ENCODE data around the gene RBM20. TPM values are rescaled to one million over a fixed set of nuclear protein-coding genes. Genes with fewer than 3 reads are reported as not detected.

The RBM20 gene
- polyA plus RNA-seq, 3 donors = not detected

GRCh38 chr10:110811791-110812581, 167.8 kb downstream of the RBM20 start:
- no peaks in the 10 kb centered on the region for H3K36me3 ChIP-seq (replicated peaks in 1 of 2; ENCODE audit: control insufficient read depth in 1 of 2, insufficient read depth in 2 of 2, low read length in 2 of 2)
- no peaks in the 10 kb centered on the region for H3K4me1 Mint-ChIP-seq
- no peak overlapping the region for H3K9ac ChIP-seq (ENCODE audit: insufficient read depth, low read length, poor library complexity, severe bottlenecking)
- no peak overlapping the region for H3K4me3 Mint-ChIP-seq
- H2AFZ ChIP-seq (ENCODE audit: insufficient read depth, low read depth, low read length, poor library complexity, severe bottlenecking) = no peak overlapping the region
- no peaks in the 10 kb centered on the region for H3K9me3 Mint-ChIP-seq
- no peak for DNase-seq
- no peaks in the 10 kb centered on the region for H3K4me1 ChIP-seq (ENCODE audit: control insufficient read depth in 1 of 2, insufficient read depth in 2 of 2, low read length in 2 of 2)
- H3K27me3 ChIP-seq (ENCODE audit: control insufficient read depth in 2 of 2, insufficient read depth in 2 of 2, low read length in 2 of 2) = no peaks in the 10 kb centered on the region
- no peak overlapping the region for H3K27ac Mint-ChIP-seq
- WGBS (ENCODE audit: insufficient coverage) = 98% methylated on average over 16 of the region's 23 CpGs
- no peaks in the 10 kb centered on the region for H3K9me3 ChIP-seq (replicated peaks in 1 of 2; ENCODE audit: control insufficient read depth in 1 of 2, insufficient read depth in 1 of 2, low read length in 2 of 2)
- H3K27ac ChIP-seq (ENCODE audit: low read depth in 1 of 2, low read length in 2 of 2) = no peak overlapping the region
- no peaks in the 10 kb centered on the region for H3K79me2 ChIP-seq (ENCODE audit: insufficient read depth, low read length)
- H4K20me1 ChIP-seq (ENCODE audit: insufficient read depth, low read length) = no peaks in the 10 kb centered on the region
- peaks cover 0 to 3% (median 2%) of the 10 kb centered on the region in 3 donors for H3K27me3 Mint-ChIP-seq (ENCODE audit: low read depth in 3 of 3)
- H3K4me2 ChIP-seq (replicated peaks; ENCODE audit: extremely low read depth, low read length, poor library complexity, severe bottlenecking) = no peak overlapping the region
- no peaks in the 10 kb centered on the region for H3K36me3 Mint-ChIP-seq
- intact Hi-C loops (cut with micrococcal nuclease) = no loop called here
- TF ChIP-seq, protein P1, sequence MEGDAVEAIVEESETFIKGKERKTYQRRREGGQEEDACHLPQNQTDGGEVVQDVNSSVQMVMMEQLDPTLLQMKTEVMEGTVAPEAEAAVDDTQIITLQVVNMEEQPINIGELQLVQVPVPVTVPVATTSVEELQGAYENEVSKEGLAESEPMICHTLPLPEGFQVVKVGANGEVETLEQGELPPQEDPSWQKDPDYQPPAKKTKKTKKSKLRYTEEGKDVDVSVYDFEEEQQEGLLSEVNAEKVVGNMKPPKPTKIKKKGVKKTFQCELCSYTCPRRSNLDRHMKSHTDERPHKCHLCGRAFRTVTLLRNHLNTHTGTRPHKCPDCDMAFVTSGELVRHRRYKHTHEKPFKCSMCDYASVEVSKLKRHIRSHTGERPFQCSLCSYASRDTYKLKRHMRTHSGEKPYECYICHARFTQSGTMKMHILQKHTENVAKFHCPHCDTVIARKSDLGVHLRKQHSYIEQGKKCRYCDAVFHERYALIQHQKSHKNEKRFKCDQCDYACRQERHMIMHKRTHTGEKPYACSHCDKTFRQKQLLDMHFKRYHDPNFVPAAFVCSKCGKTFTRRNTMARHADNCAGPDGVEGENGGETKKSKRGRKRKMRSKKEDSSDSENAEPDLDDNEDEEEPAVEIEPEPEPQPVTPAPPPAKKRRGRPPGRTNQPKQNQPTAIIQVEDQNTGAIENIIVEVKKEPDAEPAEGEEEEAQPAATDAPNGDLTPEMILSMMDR (IDR thresholded peaks at IDR 0.05) = no peak
- no peak overlapping the region for H3K4me3 ChIP-seq (replicated peaks in 1 of 3; ENCODE audit: low read depth in 2 of 3, low read length in 3 of 3)

- intact Hi-C loops (cut with micrococcal nuclease) = no loop called here
- Histone ChIP-seq H3K36me3 (replicated peaks in 1 of 2; ENCODE audit: control insufficient read depth in 1 of 2, insufficient read depth in 2 of 2, low read length in 2 of 2) (no peaks in the 10 kb centered on the region), H3K9ac (ENCODE audit: insufficient read depth, low read length, poor library complexity, severe bottlenecking) (no peak overlapping the region), H3K4me2 (replicated peaks; ENCODE audit: extremely low read depth, low read length, poor library complexity, severe bottlenecking) (no peak overlapping the region), H3K9me3 (replicated peaks in 1 of 2; ENCODE audit: control insufficient read depth in 1 of 2, insufficient read depth in 1 of 2, low read length in 2 of 2) (no peaks in the 10 kb centered on the region), H3K79me2 (ENCODE audit: insufficient read depth, low read length) (no peaks in the 10 kb centered on the region), H3K4me1 (ENCODE audit: control insufficient read depth in 1 of 2, insufficient read depth in 2 of 2, low read length in 2 of 2) (no peaks in the 10 kb centered on the region), H3K4me3 (replicated peaks in 1 of 3; ENCODE audit: low read depth in 2 of 3, low read length in 3 of 3) (no peak overlapping the region), H3K27me3 (ENCODE audit: control insufficient read depth in 2 of 2, insufficient read depth in 2 of 2, low read length in 2 of 2) (no peaks in the 10 kb centered on the region), H2AFZ (ENCODE audit: insufficient read depth, low read depth, low read length, poor library complexity, severe bottlenecking) (no peak overlapping the region), H3K27ac (ENCODE audit: low read depth in 1 of 2, low read length in 2 of 2) (no peak overlapping the region), H4K20me1 (ENCODE audit: insufficient read depth, low read length) (no peaks in the 10 kb centered on the region)
- Mint-ChIP-seq H3K4me1 (peaks cover 3% of the 10 kb centered on the region), H3K27ac (no peak overlapping the region), H3K9me3 (no peaks in the 10 kb centered on the region), H3K36me3 (no peaks in the 10 kb centered on the region), H3K27me3 (ENCODE audit: low read depth in 3 of 3) (peaks cover 0 to 3% (median 2%) of the 10 kb centered on the region in 3 donors), H3K4me3 (peak overlapping the region in 1 of 2 donors; percentile 29)
- WGBS (ENCODE audit: insufficient coverage) = 98% methylated on average over 8 of the region's 12 CpGs
- no peak for DNase-seq
- TF ChIP-seq, protein P1 (IDR thresholded peaks at IDR 0.05) = no peak
Observed at GRCh38 chr10:110812583-110812982, 168.4 kb downstream of the RBM20 start.

All from CD14-positive monocyte (primary cell).